Astrocyte (in vitro differentiated cells and primary cell): ENCODE results near the gene CTLA4. TPM values are rescaled to one million over a fixed set of nuclear protein-coding genes. Genes with fewer than 3 reads are reported as not detected.

ENCODE experiments used
- DNase-seq: peaks from one replicate; pipeline ENCODE4 v3.0.0-alpha.2; 2010; ENCODE audit warnings: low read depth
- FAIRE-seq: peaks from 2 replicates; lab custom pipeline; 2011; peaks lifted over from hg19 to GRCh38; lab: Jason Lieb, UNC
- H2AFZ ChIP-seq: 2 replicates; pipeline ENCODE4 v1.6.0; 2012; ENCODE audit warnings: low read depth, low read length, inconsistent platforms
- H3K27ac ChIP-seq: 2 replicates; pipeline ENCODE4 v1.5.1; 2011; ENCODE audit warnings: low read depth, low read length, inconsistent platforms
- H3K27me3 ChIP-seq: 2 replicates; pipeline ENCODE4 v1.6.0; 2011; ENCODE audit warnings: low read length, inconsistent platforms; ENCODE audit not compliant: insufficient read depth
- H3K36me3 ChIP-seq: 2 replicates; pipeline ENCODE4 v1.5.1; 2011; ENCODE audit warnings: low read length, inconsistent platforms; ENCODE audit not compliant: insufficient read depth
- H3K4me1 ChIP-seq: 2 replicates; pipeline ENCODE4 v1.5.1; 2011; ENCODE audit warnings: low read length, inconsistent platforms; ENCODE audit not compliant: insufficient read depth
- H3K4me2 ChIP-seq: 2 replicates; pipeline ENCODE4 v1.6.0; 2012; ENCODE audit warnings: low read length, inconsistent platforms
- H3K4me3 ChIP-seq: 2 replicates; pipeline ENCODE4 v1.5.1; 2011; ENCODE audit warnings: low read depth, mild to moderate bottlenecking, low read length, inconsistent platforms; ENCODE audit not compliant: insufficient read depth
- H3K79me2 ChIP-seq: 2 replicates; pipeline ENCODE4 v1.6.0; 2012; ENCODE audit warnings: mild to moderate bottlenecking, low read length, inconsistent platforms; ENCODE audit not compliant: insufficient read depth
- H3K9ac ChIP-seq: 2 replicates; pipeline ENCODE4 v1.6.0; 2012; ENCODE audit warnings: mild to moderate bottlenecking, low read length, inconsistent platforms
- H3K9me3 ChIP-seq: 2 replicates; pipeline ENCODE4 v1.5.1; 2012; ENCODE audit warnings: low read depth, mild to moderate bottlenecking, low read length, inconsistent platforms; ENCODE audit not compliant: insufficient read depth
- H4K20me1 ChIP-seq: 2 replicates; pipeline ENCODE4 v1.6.0; 2012; ENCODE audit warnings: low read length, inconsistent platforms; ENCODE audit not compliant: insufficient read depth
- H3K27ac Mint-ChIP-seq: one replicate; pipeline ENCODE4 v1.8.0; 2021; ENCODE audit warnings: mild to moderate bottlenecking, mixed read lengths; ENCODE audit not compliant: unreplicated experiment
- H3K27me3 Mint-ChIP-seq: one replicate; pipeline ENCODE4 v1.8.0; 2021; ENCODE audit warnings: low read depth, mixed read lengths; ENCODE audit not compliant: unreplicated experiment
- H3K36me3 Mint-ChIP-seq: one replicate; pipeline ENCODE4 v1.8.0; 2021; ENCODE audit warnings: low read depth, mixed read lengths; ENCODE audit not compliant: unreplicated experiment
- H3K4me1 Mint-ChIP-seq: one replicate; pipeline ENCODE4 v1.8.0; 2021; ENCODE audit warnings: low read depth, mixed read lengths; ENCODE audit not compliant: unreplicated experiment
- H3K4me3 Mint-ChIP-seq: one replicate; pipeline ENCODE4 v1.8.0; 2021; ENCODE audit warnings: mild to moderate bottlenecking, moderate library complexity, mixed read lengths; ENCODE audit not compliant: unreplicated experiment
- H3K9me3 Mint-ChIP-seq: one replicate; pipeline ENCODE4 v1.8.0; 2021; ENCODE audit warnings: mild to moderate bottlenecking, mixed read lengths; ENCODE audit not compliant: unreplicated experiment
- EZH2 ChIP-seq: IDR thresholded peaks from 2 replicates; pipeline ENCODE4 v1.6.1; 2012; ENCODE audit warnings: mild to moderate bottlenecking, low read length, inconsistent platforms; ENCODE audit not compliant: insufficient read depth
- total RNA-seq: library from RNA; stranded (reverse); gene quantifications from 2 replicates; pipeline ENCODE4 v1.2.1, GENCODE V29; 2021
- TF ChIP-seq, protein P1 (sequence below): IDR thresholded peaks from 2 replicates; pipeline ENCODE4 v1.5.1; 2011; ENCODE audit warnings: low read depth, mild to moderate bottlenecking, inconsistent platforms, low read length, moderate library complexity; ENCODE audit not compliant: insufficient read depth

CTLA4 gene
- total RNA-seq, 1 donor from 2014 or later = not detected

DNA sequence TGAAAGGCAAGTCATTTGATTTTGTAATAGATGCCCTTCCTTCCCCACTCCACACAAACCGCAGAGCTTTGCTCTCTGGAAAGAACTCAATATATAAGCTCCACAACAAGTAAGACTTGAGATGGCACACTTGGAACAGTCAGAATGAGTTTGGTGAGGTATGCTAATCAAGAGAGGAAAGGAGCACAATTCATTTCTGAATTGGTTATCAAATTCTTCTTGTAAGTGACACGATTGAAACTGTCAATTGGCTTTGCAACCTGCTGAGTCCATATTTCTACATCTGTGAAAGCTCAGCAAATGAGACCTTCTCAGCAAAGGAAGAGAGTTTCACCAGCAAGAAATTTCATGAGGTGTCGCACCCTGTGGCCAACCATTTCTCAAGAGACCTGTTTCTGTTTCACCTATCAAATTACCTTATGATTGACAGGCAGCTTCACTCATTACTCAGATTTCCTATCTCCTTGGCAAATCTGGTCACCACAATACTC lies 19.1 kb downstream of the CTLA4 start:
- Histone ChIP-seq H3K27me3 (no peaks in the 10 kb centered on the region), H3K4me3 (no peak overlapping the region), H3K4me1 (no peaks in the 10 kb centered on the region), H3K27ac (no peak overlapping the region), H3K9ac (no peak overlapping the region), H4K20me1 (no peaks in the 10 kb centered on the region), H3K79me2 (no peaks in the 10 kb centered on the region), H3K36me3 (no peaks in the 10 kb centered on the region), H3K9me3 (no peaks in the 10 kb centered on the region), H3K4me2 (no peak overlapping the region), H2AFZ (no peak overlapping the region)
- FAIRE-seq (no peak), DNase-seq (no peak)
- Mint-ChIP-seq H3K9me3 (peaks cover 3% of the 10 kb centered on the region), H3K27me3 (peaks cover 11% of the 10 kb centered on the region), H3K36me3 (no peaks in the 10 kb centered on the region), H3K4me1 (no peaks in the 10 kb centered on the region), H3K4me3 (no peak overlapping the region), H3K27ac (no peak overlapping the region)
- TF ChIP-seq, protein P1, sequence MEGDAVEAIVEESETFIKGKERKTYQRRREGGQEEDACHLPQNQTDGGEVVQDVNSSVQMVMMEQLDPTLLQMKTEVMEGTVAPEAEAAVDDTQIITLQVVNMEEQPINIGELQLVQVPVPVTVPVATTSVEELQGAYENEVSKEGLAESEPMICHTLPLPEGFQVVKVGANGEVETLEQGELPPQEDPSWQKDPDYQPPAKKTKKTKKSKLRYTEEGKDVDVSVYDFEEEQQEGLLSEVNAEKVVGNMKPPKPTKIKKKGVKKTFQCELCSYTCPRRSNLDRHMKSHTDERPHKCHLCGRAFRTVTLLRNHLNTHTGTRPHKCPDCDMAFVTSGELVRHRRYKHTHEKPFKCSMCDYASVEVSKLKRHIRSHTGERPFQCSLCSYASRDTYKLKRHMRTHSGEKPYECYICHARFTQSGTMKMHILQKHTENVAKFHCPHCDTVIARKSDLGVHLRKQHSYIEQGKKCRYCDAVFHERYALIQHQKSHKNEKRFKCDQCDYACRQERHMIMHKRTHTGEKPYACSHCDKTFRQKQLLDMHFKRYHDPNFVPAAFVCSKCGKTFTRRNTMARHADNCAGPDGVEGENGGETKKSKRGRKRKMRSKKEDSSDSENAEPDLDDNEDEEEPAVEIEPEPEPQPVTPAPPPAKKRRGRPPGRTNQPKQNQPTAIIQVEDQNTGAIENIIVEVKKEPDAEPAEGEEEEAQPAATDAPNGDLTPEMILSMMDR = no peak
- TF ChIP-seq EZH2 = no peak

DNA sequence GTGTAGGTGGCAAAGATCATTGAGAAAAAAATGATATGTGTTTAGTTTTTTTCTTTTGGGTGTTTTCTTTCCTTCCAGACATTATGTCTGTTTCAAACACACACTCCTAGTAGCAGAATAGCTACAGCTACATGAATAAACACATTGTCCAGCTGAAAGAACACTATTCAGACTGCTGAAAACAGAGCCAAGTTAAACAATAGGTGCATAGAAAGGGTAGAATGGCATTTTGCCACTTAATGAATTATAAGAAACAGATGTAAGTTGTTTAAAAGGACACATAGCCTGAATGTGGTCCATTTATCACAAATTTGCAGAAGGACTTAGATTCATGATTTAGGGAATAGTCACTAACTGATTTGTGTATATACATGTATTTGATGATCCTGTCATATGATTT lies 20.1 kb downstream of the CTLA4 start:
- FAIRE-seq (no peak), DNase-seq (no peak)
- no peaks in the 10 kb centered on the region for H3K36me3 ChIP-seq
- H3K4me2 ChIP-seq = no peak overlapping the region
- no peaks in the 10 kb centered on the region for H3K27me3 ChIP-seq
- H3K27me3 Mint-ChIP-seq = peaks cover 12% of the 10 kb centered on the region
- no peak overlapping the region for H3K27ac Mint-ChIP-seq
- no peaks in the 10 kb centered on the region for H3K79me2 ChIP-seq
- TF ChIP-seq, protein P1 = no peak
- TF ChIP-seq EZH2 = no peak
- H3K9me3 Mint-ChIP-seq = peaks cover 7% of the 10 kb centered on the region
- no peak overlapping the region for H3K27ac ChIP-seq
- H3K4me3 ChIP-seq = no peak overlapping the region
- no peak overlapping the region for H2AFZ ChIP-seq
- peaks cover 3% of the 10 kb centered on the region for H3K4me1 Mint-ChIP-seq
- no peaks in the 10 kb centered on the region for H3K9me3 ChIP-seq
- no peak overlapping the region for H3K4me3 Mint-ChIP-seq
- H3K9ac ChIP-seq = no peak overlapping the region
- no peaks in the 10 kb centered on the region for H3K4me1 ChIP-seq
- no peaks in the 10 kb centered on the region for H4K20me1 ChIP-seq
- H3K36me3 Mint-ChIP-seq = no peaks in the 10 kb centered on the region

DNA sequence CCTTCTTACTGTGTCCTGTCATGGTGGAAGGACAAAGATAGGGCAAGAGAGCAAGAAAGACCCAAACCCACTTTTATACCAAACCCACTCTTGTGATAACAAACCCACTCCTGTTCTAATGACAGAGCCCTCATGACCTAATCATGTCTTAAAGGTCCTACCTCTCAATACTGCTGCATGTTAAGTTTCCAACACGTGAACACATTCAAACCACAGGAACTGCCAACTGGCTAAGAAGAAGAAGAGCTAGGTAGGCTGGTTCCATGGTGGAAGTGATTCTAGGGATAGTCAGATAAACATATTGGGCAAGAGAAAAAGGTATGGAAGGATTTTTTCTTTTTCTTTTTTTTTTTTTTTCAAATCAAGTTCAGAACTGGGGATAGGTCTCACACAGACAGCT lies 22.0 kb downstream of the CTLA4 start:
- no peaks in the 10 kb centered on the region for H3K9me3 ChIP-seq
- DNase-seq = no peak
- H3K4me3 ChIP-seq = no peak overlapping the region
- H3K9me3 Mint-ChIP-seq = peaks cover 7% of the 10 kb centered on the region
- no peaks in the 10 kb centered on the region for H3K36me3 Mint-ChIP-seq
- TF ChIP-seq EZH2 = no peak
- TF ChIP-seq, protein P1 = no peak
- H3K79me2 ChIP-seq = no peaks in the 10 kb centered on the region
- no peak overlapping the region for H3K9ac ChIP-seq
- no peak overlapping the region for H3K4me3 Mint-ChIP-seq
- H3K27me3 Mint-ChIP-seq = peaks cover 12% of the 10 kb centered on the region
- no peak overlapping the region for H3K4me2 ChIP-seq
- no peaks in the 10 kb centered on the region for H3K27me3 ChIP-seq
- no peaks in the 10 kb centered on the region for H4K20me1 ChIP-seq
- H2AFZ ChIP-seq = no peak overlapping the region
- no peak overlapping the region for H3K27ac ChIP-seq
- H3K27ac Mint-ChIP-seq = no peak overlapping the region
- peaks cover 3% of the 10 kb centered on the region for H3K4me1 Mint-ChIP-seq
- FAIRE-seq = no peak
- H3K36me3 ChIP-seq = no peaks in the 10 kb centered on the region
- H3K4me1 ChIP-seq = no peaks in the 10 kb centered on the region
